Measurements from ENCODE around the gene ORC3.
"Not testable (repeated sequence)": the region's sequence is repeated elsewhere in the genome, so short reads cannot be mapped to it uniquely, and the experiment has no call there.

ORC3 gene

GRCh38 chr6:87661016-87661415, 71.1 kb downstream of the ORC3 start:
- DNase-seq = peak; percentile 9

- no peak for DNase-seq
These were observed 71.6 kb downstream of the ORC3 start for GRCh38 chr6:87661503-87661902.

- DNase-seq = no peak
These were observed 73.5 kb downstream of the ORC3 start for GRCh38 chr6:87663434-87663833.

- no peak for DNase-seq
These were observed 75.1 kb downstream of the ORC3 start for GRCh38 chr6:87664921-87665485.

GRCh38 chr6:87667032-87667431, 77.1 kb downstream of the ORC3 start:
- DNase-seq = no peak

GRCh38 chr6:87668013-87668412, 78.1 kb downstream of the ORC3 start:
- no peak for DNase-seq

- no peak for DNase-seq
These were observed 79.1 kb downstream of the ORC3 start for GRCh38 chr6:87669051-87669450.

GRCh38 chr6:87670707-87671106, 80.8 kb downstream of the ORC3 start:
- no peak for DNase-seq

- no peak for DNase-seq
These were observed 81.7 kb downstream of the ORC3 start for GRCh38 chr6:87671555-87672029.

- DNase-seq = no peak
These were observed 82.7 kb downstream of the ORC3 start for GRCh38 chr6:87672641-87673040.

GRCh38 chr6:87673237-87673636, 83.3 kb downstream of the ORC3 start:
- DNase-seq = no peak

- DNase-seq = no peak
These were observed 84.4 kb downstream of the ORC3 start for GRCh38 chr6:87674290-87674689.

GRCh38 chr6:87675004-87675681, 85.2 kb downstream of the ORC3 start:
- no peak for DNase-seq

- DNase-seq = peak; percentile 21
These were observed 92.4 kb downstream of the ORC3 start for GRCh38 chr6:87682310-87682709.

GRCh38 chr6:87683890-87684289, 94.0 kb downstream of the ORC3 start:
- DNase-seq = no peak

- peak; percentile 17 for DNase-seq
These were observed 95.1 kb downstream of the ORC3 start for GRCh38 chr6:87684895-87685654.

GRCh38 chr6:87686636-87687205, 96.8 kb downstream of the ORC3 start:
- DNase-seq = not testable (repeated sequence)

GRCh38 chr6:87687296-87687695, 97.4 kb downstream of the ORC3 start:
- no peak for DNase-seq

- DNase-seq = not testable (repeated sequence)
These were observed 98.0 kb downstream of the ORC3 start for GRCh38 chr6:87687893-87688292.

- no peak for DNase-seq
These were observed 100.5 kb downstream of the ORC3 start for GRCh38 chr6:87690441-87690840.

GRCh38 chr6:87692086-87692485, 102.2 kb downstream of the ORC3 start:
- DNase-seq = no peak

- not testable (repeated sequence) for DNase-seq
These were observed 106.9 kb downstream of the ORC3 start for GRCh38 chr6:87696817-87697216.

All from fibroblast of skin of scalp (primary cell).